HG03135 (cell line): Measurements from ENCODE around the gene RNU7-1.
"Not testable (repeated sequence)": the region's sequence is repeated elsewhere in the genome, so short reads cannot be mapped to it uniquely, and the experiment has no call there.

Source experiments
- ATAC-seq: cut with Tn5 transposase; IDR thresholded peaks from one replicate; pipeline ENCODE4 v1.9.1; 2021; ENCODE audit warnings: mild to moderate bottlenecking, moderate library complexity; ENCODE audit not compliant: unreplicated experiment

The RNU7-1 gene

GRCh38 chr12:6943722-6944380 is at the start of gene RNU7-1, which contains the start of gene C12orf57:
RNU7-1 (plus strand) TSS chr12:6943816.
C12orf57 (plus strand) TSS chr12:6944022; CDS start chr12:6944122, 100 bp downstream.
- peak; percentile 30 for ATAC-seq

GRCh38 chr12:6894321-6894720 is 49.3 kb upstream of the RNU7-1 start:
- ATAC-seq, result no peak

- no peak for ATAC-seq
Observed at GRCh38 chr12:6896846-6897435, 46.7 kb upstream of the RNU7-1 start.

- no peak for ATAC-seq
Observed at GRCh38 chr12:6899427-6899826, 44.2 kb upstream of the RNU7-1 start.

- ATAC-seq, result no peak
Observed at GRCh38 chr12:6899837-6900519, 43.6 kb upstream of the RNU7-1 start.

- no peak for ATAC-seq
Observed at GRCh38 chr12:6902448-6902847, 41.2 kb upstream of the RNU7-1 start.

- no peak for ATAC-seq
Observed at GRCh38 chr12:6903722-6904121, 39.9 kb upstream of the RNU7-1 start.

GRCh38 chr12:6904280-6905276 is 39.0 kb upstream of the RNU7-1 start, which contains the start of gene LRRC23:
LRRC23 (plus strand) TSS chr12:6904822; CDS start chr12:6905634, 812 bp downstream.
- ATAC-seq, result peak; percentile 95

- no peak for ATAC-seq
Observed at GRCh38 chr12:6905414-6906040, 38.1 kb upstream of the RNU7-1 start.

GRCh38 chr12:6908141-6908540 is 35.5 kb upstream of the RNU7-1 start:
- ATAC-seq, result not testable (repeated sequence)

- no peak for ATAC-seq
Observed at GRCh38 chr12:6909421-6910145, 34.0 kb upstream of the RNU7-1 start.

- ATAC-seq, result no peak
Observed at GRCh38 chr12:6912164-6912935, 31.3 kb upstream of the RNU7-1 start.

- peak; percentile 78 for ATAC-seq
Observed at GRCh38 chr12:6914246-6914946, 29.2 kb upstream of the RNU7-1 start, which contains the start of gene ENO2. ENO2 (plus strand) TSS chr12:6914580; CDS start chr12:6915833, 1,253 bp downstream.

GRCh38 chr12:6914947-6915788 is 28.4 kb upstream of the RNU7-1 start:
- no peak for ATAC-seq

GRCh38 chr12:6915789-6916285 is 27.8 kb upstream of the RNU7-1 start:
- ATAC-seq, result no peak

- ATAC-seq, result no peak
Observed at GRCh38 chr12:6916426-6917200, 27.0 kb upstream of the RNU7-1 start.
